ENCODE data around the gene SLC44A5. TPM values are rescaled to one million over a fixed set of nuclear protein-coding genes. Genes with fewer than 3 reads are reported as not detected.
"Not testable (repeated sequence)": the region's sequence is repeated elsewhere in the genome, so short reads cannot be mapped to it uniquely, and the experiment has no call there.

Gene SLC44A5
- total RNA-seq, 1 donor from 2014 or later: 0.27 TPM

- ATAC-seq: no peak
- no peak for DNase-seq
- intact Hi-C loops (cut with micrococcal nuclease): no loop called here
Observed at GRCh38 chr1:75328691-75329090, 282.2 kb downstream of the SLC44A5 start.

- DNase-seq: no peak
- no peak for ATAC-seq
- intact Hi-C loops (cut with micrococcal nuclease): no loop called here
Observed at GRCh38 chr1:75327395-75327794, 283.5 kb downstream of the SLC44A5 start.

GRCh38 chr1:75317976-75318375, 292.9 kb downstream of the SLC44A5 start:
- ATAC-seq: no peak
- no peak for DNase-seq
- intact Hi-C loops (cut with micrococcal nuclease): no loop called here

- intact Hi-C loops (cut with micrococcal nuclease): no loop called here
- ATAC-seq: no peak
- no peak for DNase-seq
Observed at GRCh38 chr1:75316230-75316629, 294.7 kb downstream of the SLC44A5 start.

- intact Hi-C loops (cut with micrococcal nuclease): no loop called here
- DNase-seq (no peak), ATAC-seq (no peak)
Observed at GRCh38 chr1:75312620-75313019, 298.3 kb downstream of the SLC44A5 start.

- intact Hi-C loops (cut with micrococcal nuclease): no loop called here
- no peak for ATAC-seq
- DNase-seq: no peak
Observed at GRCh38 chr1:75310067-75310466, 300.8 kb downstream of the SLC44A5 start.

- DNase-seq: no peak
- ATAC-seq: no peak
- intact Hi-C loops (cut with micrococcal nuclease): no loop called here
Observed at GRCh38 chr1:75308365-75308764, 302.5 kb downstream of the SLC44A5 start.

GRCh38 chr1:75305061-75305460, 305.9 kb downstream of the SLC44A5 start:
- DNase-seq (no peak), ATAC-seq (no peak)
- intact Hi-C loops (cut with micrococcal nuclease): no loop called here

- no peak for DNase-seq
- ATAC-seq: no peak
- intact Hi-C loops (cut with micrococcal nuclease): no loop called here
Observed at GRCh38 chr1:75293270-75293669, 317.6 kb downstream of the SLC44A5 start.

GRCh38 chr1:75292013-75292412, 318.9 kb downstream of the SLC44A5 start:
- intact Hi-C loops (cut with micrococcal nuclease): no loop called here
- no peak for DNase-seq
- ATAC-seq: no peak

- ATAC-seq: no peak
- intact Hi-C loops (cut with micrococcal nuclease): no loop called here
- no peak for DNase-seq
Observed at GRCh38 chr1:75276385-75276784, 334.5 kb downstream of the SLC44A5 start.

GRCh38 chr1:75275631-75276030, 335.3 kb downstream of the SLC44A5 start:
- ATAC-seq: no peak
- DNase-seq: no peak
- intact Hi-C loops (cut with micrococcal nuclease): no loop called here

- intact Hi-C loops (cut with micrococcal nuclease): no loop called here
- ATAC-seq: no peak
- DNase-seq: no peak
Observed at GRCh38 chr1:75274920-75275506, 335.9 kb downstream of the SLC44A5 start.

- intact Hi-C loops (cut with micrococcal nuclease): no loop called here
- DNase-seq (no peak), ATAC-seq (no peak)
Observed at GRCh38 chr1:75273110-75273509, 337.8 kb downstream of the SLC44A5 start.

GRCh38 chr1:75265792-75266191, 345.1 kb downstream of the SLC44A5 start:
- no peak for ATAC-seq

GRCh38 chr1:75264112-75264511, 346.8 kb downstream of the SLC44A5 start:
- no peak for DNase-seq
- ATAC-seq: no peak
- intact Hi-C loops (cut with micrococcal nuclease): no loop called here

More at GRCh38 chr1:75265792-75266191, 345.1 kb downstream of the SLC44A5 start:
- intact Hi-C loops (cut with micrococcal nuclease): no loop called here
- DNase-seq: no peak

- DNase-seq; intact Hi-C loops (cut with micrococcal nuclease); ATAC-seq: not testable (repeated sequence)
Observed at GRCh38 chr1:75263616-75264015, 347.3 kb downstream of the SLC44A5 start.

GRCh38 chr1:75261946-75262345, 349.0 kb downstream of the SLC44A5 start:
- ATAC-seq; DNase-seq; intact Hi-C loops (cut with micrococcal nuclease): not testable (repeated sequence)

- intact Hi-C loops (cut with micrococcal nuclease): no loop called here
- no peak for DNase-seq
- ATAC-seq: no peak
Observed at GRCh38 chr1:75258351-75258750, 352.6 kb downstream of the SLC44A5 start.

- no peak for DNase-seq
- no peak for ATAC-seq
- intact Hi-C loops (cut with micrococcal nuclease): no loop called here
Observed at GRCh38 chr1:75257424-75257823, 353.5 kb downstream of the SLC44A5 start.

- intact Hi-C loops (cut with micrococcal nuclease); DNase-seq; ATAC-seq: not testable (repeated sequence)
Observed at GRCh38 chr1:75250114-75250513, 360.8 kb downstream of the SLC44A5 start.

GRCh38 chr1:75245239-75245638, 365.7 kb downstream of the SLC44A5 start:
- no peak for ATAC-seq
- intact Hi-C loops (cut with micrococcal nuclease): no loop called here
- DNase-seq: no peak

All from left ventricle myocardium superior (tissue), 1 donor.